H1 (cell line): ENCODE measurements around the gene CSH1.

Experiments used
- CTCF ChIP-seq, 3 experiments: IDR thresholded peaks; 1 replicate in 2 of 3; 2 replicates in 1 of 3; pipeline versions ENCODE4 v1.5.1 to v1.6.1; 2011; ENCODE audit warnings: low read length in 3 of 3, mild to moderate bottlenecking in 3 of 3, inconsistent platforms in 2 of 3, low read depth in 1 of 3, moderate library complexity in 1 of 3; ENCODE audit not compliant: insufficient read depth in 1 of 3; ENCODE audit errors: control extremely low read depth in 1 of 3
- MAX ChIP-seq: IDR thresholded peaks from 2 replicates; pipeline ENCODE4 v1.6.1; 2012; ENCODE audit warnings: inconsistent platforms
- POLR2A ChIP-seq, 2 experiments: IDR thresholded peaks; 1 replicate in 1 of 2; 2 replicates in 1 of 2; pipeline ENCODE4 v1.6.1; 2011; ENCODE audit warnings: low read depth in 2 of 2, low read length in 2 of 2, mild to moderate bottlenecking in 2 of 2; ENCODE audit errors: control extremely low read depth in 1 of 2

- TF ChIP-seq POLR2A (IDR thresholded peaks at IDR 0.05; ENCODE audit: control extremely low read depth in 1 of 2, low read depth in 2 of 2, low read length in 2 of 2), result no peak
- TF ChIP-seq CTCF (IDR thresholded peaks at IDR 0.05; ENCODE audit: control extremely low read depth in 1 of 3, insufficient read depth in 1 of 3, low read depth in 1 of 3, low read length in 3 of 3), result peak in 1 of 3 experiments; percentile 14; a peak in 1 of 4 replicates
- no peak for TF ChIP-seq MAX
Measured at GRCh38 chr17:63937319-63937718, 40.9 kb upstream of the CSH1 start.
